Epithelial cell of esophagus (primary cell): ENCODE data around the gene AK2.

Source experiments
- DNase-seq: peaks from one replicate; pipeline ENCODE4 v3.0.0; 2010; ENCODE audit warnings: low read depth
- H3K4me3 ChIP-seq: 2 replicates; pipeline ENCODE4 v1.5.1; 2011; ENCODE audit warnings: mild to moderate bottlenecking, low read length, control low read depth
- CTCF ChIP-seq: IDR thresholded peaks from 2 replicates; pipeline ENCODE4 v1.5.1; 2011; ENCODE audit warnings: low read depth, mild to moderate bottlenecking, low read length, control low read depth, inconsistent platforms; ENCODE audit not compliant: insufficient read depth; ENCODE audit errors: missing control alignments

AK2 gene

GRCh38 chr1:32971576-32971975, 65.1 kb downstream of the AK2 start:
- H3K4me3 ChIP-seq = no peak overlapping the region
- no peak for TF ChIP-seq CTCF
- no peak for DNase-seq

DNA sequence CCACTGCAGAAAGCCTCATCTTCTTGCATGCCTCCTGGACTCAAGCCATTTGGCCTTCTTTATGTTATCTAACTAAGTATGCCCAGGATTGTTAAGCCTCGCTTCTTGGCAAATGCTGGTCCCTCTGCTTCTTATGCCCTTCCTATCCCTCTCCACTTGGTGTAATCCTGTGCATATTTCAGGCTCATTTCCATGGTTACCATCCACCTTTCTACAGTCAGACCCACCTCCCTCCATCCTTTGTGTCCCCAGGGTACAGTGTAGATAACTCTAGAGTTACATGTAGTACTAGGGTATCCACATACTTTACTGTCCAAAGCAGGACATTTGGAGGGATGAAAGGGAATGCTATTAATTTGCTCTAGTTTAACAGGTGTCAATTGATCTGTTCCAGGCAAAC, 65.5 kb downstream of the AK2 start:
- DNase-seq = no peak
- no peak overlapping the region for H3K4me3 ChIP-seq
- TF ChIP-seq CTCF = no peak

DNA sequence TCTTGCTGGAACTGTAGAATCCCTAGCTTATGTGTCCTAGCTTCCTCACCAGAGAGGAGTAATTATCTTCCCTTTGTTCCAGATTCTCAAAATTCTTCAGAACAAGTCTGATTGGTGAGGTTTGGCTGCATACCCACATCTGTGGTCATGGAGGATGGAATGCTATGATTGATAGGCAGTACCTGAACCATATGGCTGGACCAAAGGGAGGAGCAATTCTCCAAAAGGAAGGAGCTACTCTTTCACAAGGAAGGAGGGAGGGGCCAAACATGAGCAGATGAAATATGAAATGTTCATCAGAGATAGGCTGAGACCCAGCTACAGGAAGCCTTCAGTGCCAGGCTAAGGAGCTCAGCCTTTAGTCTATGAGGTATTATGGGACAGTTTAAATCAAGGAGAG, 67.1 kb downstream of the AK2 start:
- DNase-seq = peak; percentile 75
- no peak for TF ChIP-seq CTCF
- no peak overlapping the region for H3K4me3 ChIP-seq

DNA sequence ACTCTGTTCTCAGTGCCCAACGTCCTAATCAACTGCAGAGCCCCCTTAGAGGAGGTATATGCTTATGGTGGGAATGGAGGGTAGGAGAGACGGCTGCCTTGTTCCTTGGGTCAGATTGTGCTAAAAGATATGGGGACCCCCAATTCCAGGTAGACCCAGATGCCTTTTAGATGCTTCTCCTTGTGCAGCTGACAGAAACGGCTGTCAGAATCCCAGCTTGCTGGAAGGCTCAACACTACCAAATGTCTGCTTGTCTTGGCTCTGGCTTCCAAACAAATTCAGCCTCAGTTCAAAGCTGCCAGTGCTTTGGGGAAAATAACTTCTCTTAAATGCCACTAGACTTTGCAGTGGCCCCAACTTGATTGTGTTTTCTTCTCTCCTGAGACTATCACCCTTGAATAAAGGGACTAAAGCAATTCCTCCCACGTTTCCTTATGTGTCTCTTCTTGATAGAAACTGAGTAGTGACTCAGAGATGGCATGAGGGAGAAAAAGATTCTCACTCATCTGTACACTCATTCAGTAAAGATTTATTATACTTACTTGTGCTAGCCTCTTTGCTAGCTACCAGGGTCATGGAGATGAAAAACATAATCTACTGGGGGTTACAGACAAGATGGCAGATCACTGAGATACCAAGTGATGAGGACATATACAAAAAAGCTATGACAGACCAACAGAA, 68.7 kb downstream of the AK2 start:
- no peak for TF ChIP-seq CTCF
- H3K4me3 ChIP-seq = no peak overlapping the region
- DNase-seq = peak; percentile 87

GRCh38 chr1:32966900-32967299, 69.8 kb downstream of the AK2 start:
- H3K4me3 ChIP-seq = no peak overlapping the region
- TF ChIP-seq CTCF = no peak
- DNase-seq = no peak

GRCh38 chr1:32965251-32965747, 71.4 kb downstream of the AK2 start:
- TF ChIP-seq CTCF = no peak
- DNase-seq = no peak
- H3K4me3 ChIP-seq = peak overlapping the region; percentile 40

- peak within 1 kb of the TSS; percentile 74 for H3K4me3 ChIP-seq
- DNase-seq = peak; percentile 98
- no peak for TF ChIP-seq CTCF
Measured at GRCh38 chr1:32964461-32965250, 72.0 kb downstream of the AK2 start, which contains the start of gene RNF19B. Gene RNF19B (minus strand): TSS chr1:32964809. CDS start chr1:32964685, 124 bp downstream.
